ENCODE results near the gene GPR84. TPM values are rescaled to one million over a fixed set of nuclear protein-coding genes. Genes with fewer than 3 reads are reported as not detected.

The GPR84 gene
- total and polyA plus RNA-seq, 2 donors (not counting 1 experiment from before 2014, with no cell fraction given), result 0.16 TPM; not detected in 1

GRCh38 chr12:54376596-54376995 is 12.3 kb upstream of the GPR84 start:
- H3K9me3 ChIP-seq (ENCODE audit: control extremely low read depth in 1 of 3, control insufficient read depth in 2 of 3, insufficient read depth in 1 of 3, low read length in 2 of 3), result no peaks in the 10 kb centered on the region
- no peak overlapping the region for H3K4me3 ChIP-seq (ENCODE audit: control extremely low read depth in 1 of 5, extremely low read depth in 1 of 5, insufficient read depth in 1 of 5, low read depth in 2 of 5, low read length in 4 of 5)
- H3K4me2 ChIP-seq (replicated peaks; ENCODE audit: low read depth, low read length, poor library complexity, severe bottlenecking), result no peak overlapping the region
- Mint-ChIP-seq H3K27me3 (no peaks in the 10 kb centered on the region), H3K4me1 (peaks cover 19% of the 10 kb centered on the region), H3K4me3 (no peak overlapping the region), H3K27ac (no peak overlapping the region), H3K9me3 (ENCODE audit: insufficient read depth) (no peaks in the 10 kb centered on the region)
- ChIA-PET CTCF (interaction anchor here (0.6 to 0.9 kb wide), 3 partner anchors 23 to 956 kb away, joined by 3 to 4 read pairs (median 3); no protein-coding TSS in a partner anchor), POLR2A (no interaction called here)
- no peak overlapping the region for H3K9ac ChIP-seq (ENCODE audit: low read length)
- no peak for ATAC-seq (ENCODE audit: low read depth)
- intact Hi-C loops (cut with micrococcal nuclease), result no loop called here
- H3K27me3 ChIP-seq (replicated peaks in 1 of 4; ENCODE audit: control extremely low read depth in 1 of 4, control insufficient read depth in 3 of 4, insufficient read depth in 4 of 4, low read length in 3 of 4), result no peaks in the 10 kb centered on the region
- no peak overlapping the region for H2AFZ ChIP-seq (ENCODE audit: insufficient read depth, low read depth, low read length, poor library complexity, severe bottlenecking)
- no peak for DNase-seq
- TF ChIP-seq CTCF (IDR thresholded peaks at IDR 0.05) (no peak), EZH2 (IDR thresholded peaks at IDR 0.05; ENCODE audit: borderline replicate concordance, insufficient read depth, low read depth, low read length, poor library complexity, severe bottlenecking) (no peak)
- H3K27ac ChIP-seq (ENCODE audit: low read length in 2 of 2), result no peak overlapping the region
- H3K79me2 ChIP-seq (ENCODE audit: control insufficient read depth, insufficient read depth, low read length), result peaks cover 33% of the 10 kb centered on the region
- peaks cover 8% of the 10 kb centered on the region for H4K20me1 ChIP-seq (ENCODE audit: control insufficient read depth, insufficient read depth, low read length, poor library complexity, severe bottlenecking)
- peaks cover 0 to 42% of the 10 kb centered on the region in 2 experiments for H3K36me3 ChIP-seq (replicated peaks in 1 of 2; ENCODE audit: control extremely low read depth in 1 of 2, control insufficient read depth in 1 of 2, extremely low read depth in 1 of 2, insufficient read depth in 2 of 2, low read length in 1 of 2)
- H3K4me1 ChIP-seq (ENCODE audit: control insufficient read depth in 2 of 2, insufficient read depth in 2 of 2, low read length in 2 of 2), result peaks cover 8 to 25% of the 10 kb centered on the region in 2 donors
- 87% methylated on average over 3 of the region's 4 CpGs for WGBS (ENCODE audit: insufficient coverage)

DNA sequence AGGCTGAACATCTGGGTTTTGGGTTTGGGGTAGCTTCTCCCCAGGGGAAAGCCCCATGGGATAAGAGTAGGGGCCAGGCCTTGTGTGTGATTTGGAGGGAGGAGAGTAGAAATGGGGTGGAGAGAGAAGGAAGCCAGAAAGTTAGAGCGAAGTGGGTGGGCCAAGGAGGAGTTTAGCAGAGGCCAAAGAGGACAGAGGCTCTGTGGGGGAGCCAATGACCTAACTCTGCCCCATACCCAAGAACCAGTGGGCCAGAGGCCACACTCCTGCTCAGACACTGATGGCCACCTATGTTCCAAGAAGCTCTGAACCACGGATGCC is 10.9 kb upstream of the GPR84 start:
- Mint-ChIP-seq H3K4me1 (peaks cover 15% of the 10 kb centered on the region), H3K27ac (no peak overlapping the region), H3K9me3 (ENCODE audit: insufficient read depth) (no peaks in the 10 kb centered on the region), H3K4me3 (no peak overlapping the region), H3K27me3 (no peaks in the 10 kb centered on the region)
- Histone ChIP-seq H3K79me2 (ENCODE audit: control insufficient read depth, insufficient read depth, low read length) (peaks cover 26% of the 10 kb centered on the region), H3K9me3 (ENCODE audit: control extremely low read depth in 1 of 3, control insufficient read depth in 2 of 3, insufficient read depth in 1 of 3, low read length in 2 of 3) (no peaks in the 10 kb centered on the region), H3K4me3 (ENCODE audit: control extremely low read depth in 1 of 5, extremely low read depth in 1 of 5, insufficient read depth in 1 of 5, low read depth in 2 of 5, low read length in 4 of 5) (no peak overlapping the region), H3K27me3 (replicated peaks in 1 of 4; ENCODE audit: control extremely low read depth in 1 of 4, control insufficient read depth in 3 of 4, insufficient read depth in 4 of 4, low read length in 3 of 4) (no peaks in the 10 kb centered on the region), H3K36me3 (replicated peaks in 1 of 2; ENCODE audit: control extremely low read depth in 1 of 2, control insufficient read depth in 1 of 2, extremely low read depth in 1 of 2, insufficient read depth in 2 of 2, low read length in 1 of 2) (peaks cover 0 to 35% of the 10 kb centered on the region in 2 experiments), H3K9ac (ENCODE audit: low read length) (no peak overlapping the region), H4K20me1 (ENCODE audit: control insufficient read depth, insufficient read depth, low read length, poor library complexity, severe bottlenecking) (peaks cover 8% of the 10 kb centered on the region), H3K4me1 (ENCODE audit: control insufficient read depth in 2 of 2, insufficient read depth in 2 of 2, low read length in 2 of 2) (peaks cover 8 to 16% of the 10 kb centered on the region in 2 donors), H2AFZ (ENCODE audit: insufficient read depth, low read depth, low read length, poor library complexity, severe bottlenecking) (no peak overlapping the region), H3K4me2 (replicated peaks; ENCODE audit: low read depth, low read length, poor library complexity, severe bottlenecking) (no peak overlapping the region), H3K27ac (ENCODE audit: low read length in 2 of 2) (no peak overlapping the region)
- intact Hi-C loops (cut with micrococcal nuclease), result no loop called here
- ChIA-PET CTCF (interaction anchor here (0.6 to 1.8 kb wide), 3 partner anchors 18 to 81 kb away, joined by 3 to 6 read pairs (median 4); no protein-coding TSS in a partner anchor), POLR2A (no interaction called here)
- 21% methylated on average over 2 of the region's 2 CpGs for WGBS (ENCODE audit: insufficient coverage)
- ATAC-seq (ENCODE audit: low read depth), result no peak
- TF ChIP-seq CTCF (IDR thresholded peaks at IDR 0.05) (no peak), EZH2 (IDR thresholded peaks at IDR 0.05; ENCODE audit: borderline replicate concordance, insufficient read depth, low read depth, low read length, poor library complexity, severe bottlenecking) (no peak)
- no peak for DNase-seq
